Skin epidermis (tissue), 12 donors: ENCODE data around the gene RERG.
"Not testable (repeated sequence)": the region's sequence is repeated elsewhere in the genome, so short reads cannot be mapped to it uniquely, and the experiment has no call there.

Experiments used
- H3K27ac ChIP-seq, 21 experiments: fragments of 200-600 bp; sonication (generic) in 11 of 21; one replicate each; pipeline ENCODE4 v1.5.0; 2020; ENCODE audit warnings: mild to moderate bottlenecking in 3 of 21, inconsistent platforms in 2 of 21, moderate library complexity in 2 of 21
- H3K4me3 ChIP-seq, 7 experiments: fragments of 200-600 bp; sonication (generic) in 2 of 7; one replicate each; pipeline ENCODE4 v1.5.0; 2020; ENCODE audit warnings: inconsistent platforms in 2 of 7, mild to moderate bottlenecking in 2 of 7, moderate library complexity in 1 of 7

Gene RERG, protein sequence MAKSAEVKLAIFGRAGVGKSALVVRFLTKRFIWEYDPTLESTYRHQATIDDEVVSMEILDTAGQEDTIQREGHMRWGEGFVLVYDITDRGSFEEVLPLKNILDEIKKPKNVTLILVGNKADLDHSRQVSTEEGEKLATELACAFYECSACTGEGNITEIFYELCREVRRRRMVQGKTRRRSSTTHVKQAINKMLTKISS

DNA sequence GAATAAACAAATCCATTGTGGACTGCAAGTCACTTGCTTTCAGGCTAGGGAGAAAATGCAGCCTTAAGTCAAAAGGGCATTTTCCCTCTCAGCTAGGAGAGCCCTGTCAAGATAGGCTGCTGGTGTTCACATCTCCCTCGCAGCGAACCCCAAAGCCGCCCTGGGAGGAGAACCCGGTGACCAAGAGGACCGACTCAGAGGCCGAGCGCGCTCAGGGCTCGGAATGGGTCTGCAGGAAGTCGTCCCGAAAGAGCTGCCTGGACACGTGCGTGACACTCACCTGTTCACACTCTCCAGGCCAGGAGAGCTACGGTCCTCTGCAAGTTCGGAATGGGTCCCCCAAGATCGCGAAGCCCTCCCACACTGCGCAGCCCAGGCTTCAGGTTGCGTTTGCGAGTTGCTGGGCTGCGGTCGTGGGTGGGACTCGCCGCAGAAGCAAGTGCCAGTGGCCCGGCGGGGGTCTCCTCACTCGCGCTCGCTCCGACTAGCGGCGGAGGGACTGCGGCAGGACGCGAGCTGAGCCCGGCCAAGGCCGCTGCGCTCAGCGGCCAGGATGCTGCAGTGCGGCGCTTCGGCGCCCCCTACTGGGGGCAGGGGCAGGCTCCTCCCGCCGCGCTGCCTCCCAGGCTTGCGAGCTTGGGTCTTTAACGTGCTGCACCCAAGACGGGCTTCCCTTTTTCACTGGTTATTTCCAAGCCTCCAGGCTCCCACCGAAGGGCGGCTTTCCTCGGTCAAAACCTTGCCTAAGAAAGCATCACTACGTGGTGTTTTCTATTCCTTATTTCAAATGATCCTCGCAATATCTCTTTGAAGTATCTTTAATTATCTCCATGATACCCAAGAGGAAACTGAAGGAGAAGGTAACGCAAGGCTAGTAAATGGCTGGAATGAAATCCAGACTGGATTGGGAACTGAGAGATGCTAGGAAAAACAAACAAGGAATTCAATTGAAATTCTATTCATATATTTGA is at the start of gene RERG:
RERG (minus strand) TSS at position 503 of the 971 bp plus-strand sequence. CDS start 3,928 bp downstream, outside the sequence.
- Histone ChIP-seq H3K4me3 (peak within 1 kb of the TSS; percentile 11 to 55 (median 39)), H3K27ac (peak within 1 kb of the TSS in 18 of 21 experiments; percentile 22 to 74 (median 66))

DNA sequence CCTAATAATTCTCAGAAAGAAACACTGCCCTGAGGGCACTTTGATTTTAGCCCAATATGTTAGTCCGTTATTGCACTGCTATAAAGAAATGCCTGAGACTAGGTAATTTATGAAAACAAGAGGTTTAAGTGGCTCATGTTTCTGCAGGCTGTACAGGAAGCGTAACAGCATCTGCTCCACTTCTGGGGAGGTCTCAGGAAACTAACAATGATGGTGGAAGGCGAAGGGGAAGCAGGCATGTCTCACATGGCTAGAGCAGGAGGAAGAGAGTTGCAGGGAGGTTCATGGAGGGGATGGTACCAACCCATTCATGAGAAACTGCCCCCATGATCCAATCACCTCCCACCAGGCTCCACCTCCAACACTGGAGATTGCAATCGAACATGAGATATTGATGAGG is 49.4 kb upstream of the RERG start:
- no peak overlapping the region for H3K4me3 ChIP-seq
- no peak overlapping the region for H3K27ac ChIP-seq

DNA sequence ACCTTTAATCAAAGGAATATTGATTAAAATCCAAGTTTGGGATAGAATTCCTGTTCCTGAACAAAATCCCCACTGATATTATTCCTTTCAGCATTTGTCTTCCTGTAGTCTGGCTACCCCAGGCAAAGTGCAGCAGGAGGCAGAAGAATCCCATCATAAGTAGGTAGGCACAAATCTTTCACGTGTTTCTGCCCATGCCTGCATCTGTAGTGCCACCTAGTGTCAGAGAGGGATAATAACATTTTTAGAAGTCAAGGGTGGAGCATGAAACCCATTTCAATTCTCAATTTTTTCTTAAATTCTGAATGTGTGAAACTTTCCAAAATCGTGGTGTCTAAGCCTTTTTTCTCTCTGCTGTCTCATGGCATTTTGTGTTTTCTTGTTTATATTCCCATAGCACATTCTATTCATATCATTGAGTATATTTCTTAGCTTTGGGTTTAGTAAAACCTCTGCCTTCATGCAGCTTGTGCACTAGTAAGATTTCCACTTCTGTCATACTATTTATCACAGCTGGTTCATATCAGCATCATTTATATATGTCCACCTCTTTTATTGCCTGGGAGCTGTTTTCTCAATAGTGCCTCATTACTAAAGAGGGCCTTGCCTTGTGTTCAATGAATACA is 47.8 kb upstream of the RERG start:
- Histone ChIP-seq H3K4me3 (no peak overlapping the region), H3K27ac (no peak overlapping the region)

DNA sequence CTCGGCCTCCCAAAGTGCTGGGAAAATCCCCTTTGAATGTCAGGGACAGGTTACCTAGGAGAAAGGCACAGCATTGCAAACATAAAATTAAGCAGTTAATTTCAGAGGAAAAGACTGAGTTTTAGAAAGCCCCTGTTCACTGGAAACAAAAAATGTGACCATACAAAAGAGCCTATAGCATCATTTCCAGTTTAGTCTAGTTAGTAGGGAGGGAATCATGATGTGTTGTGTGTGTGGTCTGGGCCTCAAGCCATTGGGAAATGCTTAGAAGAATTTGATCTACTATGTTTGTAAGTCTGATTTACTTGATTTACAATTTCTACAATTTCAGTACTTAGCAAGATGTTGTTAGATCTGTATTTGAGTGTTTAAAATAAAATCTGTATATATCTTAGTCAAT is 47.1 kb upstream of the RERG start:
- Histone ChIP-seq H3K27ac (no peak overlapping the region), H3K4me3 (no peak overlapping the region)

DNA sequence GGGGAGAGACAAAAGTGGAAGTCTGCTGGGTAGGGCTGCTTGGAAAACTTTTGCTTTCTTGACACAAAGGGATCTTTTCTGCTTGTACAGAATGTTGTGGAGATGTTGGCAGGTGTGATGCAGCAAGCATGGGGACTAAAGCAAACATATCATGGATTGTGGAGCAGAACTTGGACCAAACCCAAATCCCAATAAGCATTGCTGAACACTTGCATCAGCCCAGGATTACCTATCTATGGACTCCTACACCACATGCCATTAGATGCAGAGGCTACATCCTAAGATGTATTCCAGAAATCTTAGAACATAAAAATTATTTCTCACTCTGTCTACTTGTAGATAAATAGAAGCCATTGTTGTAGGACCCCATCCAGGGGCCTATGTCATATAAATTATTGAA is 44.7 kb upstream of the RERG start:
- Histone ChIP-seq H3K4me3 (no peak overlapping the region), H3K27ac (no peak overlapping the region)

DNA sequence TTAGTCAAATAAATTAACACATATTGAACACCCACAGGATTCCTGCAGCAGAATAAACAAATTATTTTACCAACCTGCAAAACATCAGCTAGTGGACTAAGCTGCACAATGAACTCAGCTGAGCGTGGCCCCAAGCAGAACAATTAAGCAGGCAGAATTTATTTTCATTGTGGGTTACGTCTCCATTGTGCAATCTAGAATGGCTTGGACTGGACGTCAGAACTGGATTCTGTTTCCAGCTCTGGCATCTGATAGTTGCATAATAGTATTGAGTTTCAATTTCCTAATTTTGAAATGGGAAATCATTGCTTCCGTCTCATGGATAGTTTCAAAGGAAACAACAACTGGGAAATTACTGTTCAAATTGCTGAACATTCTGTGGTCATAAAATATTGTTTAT is 35.5 kb upstream of the RERG start:
- H3K4me3 ChIP-seq: no peak overlapping the region
- no peak overlapping the region for H3K27ac ChIP-seq

DNA sequence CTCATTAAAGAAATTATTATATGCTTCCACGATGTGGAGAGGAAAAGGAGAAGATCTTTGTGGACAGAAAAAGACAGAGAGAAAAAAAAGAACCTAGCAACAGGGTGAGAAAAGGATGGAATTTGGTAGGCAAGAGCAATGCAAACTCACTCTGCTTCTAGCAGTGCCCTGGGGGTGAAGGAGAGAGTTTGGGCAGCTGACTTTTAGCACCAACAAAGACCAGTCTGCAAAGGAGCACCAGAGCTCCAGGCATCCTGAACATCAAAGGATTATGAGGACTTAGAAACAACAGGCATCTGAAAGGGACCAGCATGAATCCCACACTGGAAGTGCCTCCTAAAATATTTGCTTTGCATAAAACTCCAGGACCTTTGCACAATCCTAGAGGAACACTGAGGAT is 32.8 kb upstream of the RERG start:
- H3K27ac ChIP-seq: no peak overlapping the region

DNA sequence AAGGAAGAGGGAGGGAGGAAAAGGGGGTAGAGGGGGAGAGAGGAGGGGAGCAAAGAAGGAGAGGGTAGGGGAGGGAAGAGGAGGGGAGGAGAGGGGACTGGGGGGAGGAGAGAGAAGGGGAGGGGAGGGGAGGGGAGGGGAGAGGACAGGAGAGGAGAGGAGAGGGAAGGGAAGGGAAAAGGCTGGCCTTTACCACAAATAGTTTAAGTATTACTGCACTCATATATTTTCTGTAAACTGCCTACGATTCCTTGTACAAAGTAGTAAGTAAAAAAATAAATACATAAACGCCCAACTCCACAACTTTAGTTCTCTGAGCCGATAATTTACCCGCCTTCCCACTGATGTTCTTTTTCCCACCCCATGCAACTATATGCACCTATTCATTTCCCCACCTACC is 23.7 kb upstream of the RERG start:
- no peak overlapping the region for H3K27ac ChIP-seq
- H3K4me3 ChIP-seq: no peak overlapping the region

More for the DNA sequence above, 32.8 kb upstream of the RERG start:
- H3K4me3 ChIP-seq: no peak overlapping the region

DNA sequence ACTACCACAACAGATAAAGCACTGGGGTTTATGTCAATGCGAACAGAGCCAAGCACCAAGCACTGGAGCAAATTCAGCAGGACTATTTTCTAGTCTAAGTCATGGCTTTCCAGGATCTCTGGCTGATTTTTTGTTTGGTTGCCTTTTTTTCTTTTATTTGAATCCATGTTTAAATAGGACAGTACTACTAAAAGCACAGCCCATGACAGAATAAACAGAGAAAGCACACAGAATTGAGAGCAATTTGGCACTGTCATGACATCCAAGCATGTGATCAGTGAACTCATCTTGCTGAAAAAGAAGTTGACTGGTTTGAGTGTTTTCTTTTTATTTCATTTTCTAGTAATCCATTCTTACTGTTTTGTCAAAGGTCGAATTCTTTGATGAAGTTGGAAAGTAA is 23.1 kb upstream of the RERG start:
- H3K4me3 ChIP-seq: no peak overlapping the region
- no peak overlapping the region for H3K27ac ChIP-seq

DNA sequence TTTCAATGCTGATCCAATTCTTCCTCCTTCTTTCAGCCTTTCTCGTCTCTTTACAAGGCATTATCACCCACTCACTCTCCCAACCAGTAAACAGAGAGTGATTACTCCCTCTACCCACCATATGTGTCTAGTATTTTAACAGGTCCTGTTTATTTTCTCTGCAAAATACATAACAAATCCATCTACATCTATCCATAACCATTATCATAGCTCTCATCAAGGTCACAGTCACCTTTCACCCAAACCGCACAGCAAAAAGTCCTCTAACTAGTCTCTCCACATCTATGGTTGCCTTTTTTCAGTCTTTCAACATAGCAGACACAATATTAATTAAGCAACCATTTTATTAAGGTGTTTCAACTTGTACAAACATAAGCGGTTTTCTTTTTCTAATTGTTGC is 21.9 kb upstream of the RERG start:
- H3K4me3 ChIP-seq: no peak overlapping the region
- no peak overlapping the region for H3K27ac ChIP-seq

DNA sequence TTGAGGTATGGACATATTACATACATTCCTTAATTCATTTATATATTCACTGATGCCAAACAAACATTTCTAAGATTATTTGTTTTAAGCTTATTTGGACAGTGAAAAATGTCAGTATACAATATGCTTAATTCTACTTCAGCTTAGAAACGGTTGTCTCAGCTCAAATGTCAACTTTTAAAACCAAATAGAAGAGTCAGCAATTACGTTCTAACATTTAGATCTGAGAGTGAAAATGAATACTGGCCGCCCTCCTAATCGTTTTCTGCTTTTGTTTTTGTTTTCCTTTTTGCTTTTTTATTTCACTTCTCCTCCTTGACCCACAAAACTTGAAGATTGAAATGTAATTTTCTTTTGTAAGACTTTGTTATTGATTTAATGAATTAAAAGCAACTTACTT is 19.7 kb upstream of the RERG start:
- Histone ChIP-seq H3K4me3 (no peak overlapping the region), H3K27ac (no peak overlapping the region)

DNA sequence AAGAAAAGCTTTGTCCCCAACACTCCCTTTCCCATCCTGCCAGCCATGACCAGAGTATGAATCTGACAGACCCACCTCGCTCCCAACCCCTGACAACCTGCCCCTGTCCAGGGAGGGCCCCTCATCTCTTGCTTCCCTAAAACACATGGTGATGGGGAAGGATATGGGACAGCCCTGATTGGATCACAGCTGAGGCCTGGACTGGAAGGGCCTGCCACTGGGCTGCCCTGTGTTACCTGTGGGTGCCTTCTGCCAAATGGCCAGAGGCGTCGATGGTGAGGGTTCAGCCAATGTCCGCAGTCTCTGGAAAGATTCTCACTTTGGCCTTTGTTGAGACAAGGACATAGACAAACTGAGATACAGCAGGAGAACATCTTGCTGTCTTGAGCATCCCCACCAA is 13.3 kb upstream of the RERG start:
- H3K27ac ChIP-seq: no peak overlapping the region

DNA sequence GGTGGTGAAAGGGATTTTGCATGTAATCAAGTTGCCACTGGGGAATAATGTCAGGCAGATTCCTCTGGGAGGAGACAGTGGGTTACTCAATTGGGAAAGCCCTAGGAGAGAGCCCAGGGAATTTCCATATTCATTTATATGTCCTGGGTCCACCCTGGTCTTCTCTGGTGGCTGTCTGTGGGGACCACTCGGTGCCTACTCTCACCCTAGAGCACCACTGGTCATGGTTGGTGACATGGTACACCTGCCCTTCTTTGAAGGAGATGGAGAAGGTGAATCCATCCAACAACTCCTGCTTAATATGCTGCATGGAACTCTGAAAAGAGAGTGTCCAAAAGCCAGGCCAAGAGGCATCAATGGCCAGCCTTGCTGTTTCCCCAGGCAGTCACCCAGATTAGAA is 12.8 kb upstream of the RERG start:
- Histone ChIP-seq H3K27ac (no peak overlapping the region), H3K4me3 (no peak overlapping the region)

More for the DNA sequence above, 13.3 kb upstream of the RERG start:
- no peak overlapping the region for H3K4me3 ChIP-seq

DNA sequence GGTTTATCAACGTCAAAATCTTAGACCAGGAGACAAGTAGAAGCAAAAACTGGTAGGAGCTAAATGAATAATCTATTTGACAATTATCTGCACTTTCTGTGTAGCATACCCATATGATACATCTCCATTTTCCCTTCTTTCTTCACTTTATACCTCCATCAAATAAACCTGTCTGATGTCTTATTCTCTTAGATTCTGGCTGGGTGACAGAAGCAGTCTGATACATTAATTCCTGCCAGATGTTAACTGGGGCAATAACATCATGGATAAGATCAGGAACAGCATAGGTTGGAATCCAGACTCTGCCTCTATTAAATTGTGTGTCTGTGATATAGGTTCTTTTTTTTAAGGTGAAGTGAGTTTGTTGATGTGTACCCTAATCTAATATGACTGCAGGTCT is 11.7 kb upstream of the RERG start:
- H3K27ac ChIP-seq: no peak overlapping the region
- H3K4me3 ChIP-seq: no peak overlapping the region

DNA sequence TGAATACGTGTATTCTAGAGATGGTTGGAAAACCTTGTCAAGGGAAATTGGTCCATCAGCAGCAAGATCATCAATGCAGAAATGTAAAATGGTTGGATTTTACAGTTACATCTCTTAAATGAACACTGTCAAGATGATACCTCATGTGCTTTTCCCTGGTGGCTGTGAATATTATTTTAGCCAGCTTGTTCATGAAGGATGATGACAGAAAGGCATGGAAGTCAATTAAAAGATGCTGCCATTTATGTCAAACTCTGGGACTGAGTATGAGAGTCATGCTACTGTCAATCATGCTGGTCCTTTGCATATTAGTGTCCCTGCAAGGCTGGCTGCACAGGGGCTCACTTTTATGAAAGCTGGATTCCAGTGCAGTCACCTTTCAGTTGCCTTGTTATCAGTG is 10.3 kb upstream of the RERG start:
- Histone ChIP-seq H3K27ac (no peak overlapping the region), H3K4me3 (no peak overlapping the region)

DNA sequence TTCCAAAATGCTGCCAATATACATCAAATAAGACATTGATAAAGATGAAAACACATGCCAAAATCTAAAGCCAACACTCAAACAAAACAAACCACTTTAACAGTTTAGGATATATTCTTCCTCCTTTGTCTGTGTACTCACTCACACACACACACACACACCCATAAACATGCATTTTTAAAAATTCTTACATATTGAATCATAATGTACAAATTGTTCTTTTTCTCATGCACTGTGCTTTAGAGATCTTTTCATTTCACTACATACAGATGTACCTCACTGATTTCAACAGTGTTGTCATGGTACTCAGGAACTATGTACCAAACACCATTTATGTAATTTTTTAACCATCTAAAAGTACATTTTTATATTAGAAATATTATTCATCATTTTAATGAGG is 9.5 kb upstream of the RERG start:
- H3K27ac ChIP-seq: no peak overlapping the region
- no peak overlapping the region for H3K4me3 ChIP-seq

DNA sequence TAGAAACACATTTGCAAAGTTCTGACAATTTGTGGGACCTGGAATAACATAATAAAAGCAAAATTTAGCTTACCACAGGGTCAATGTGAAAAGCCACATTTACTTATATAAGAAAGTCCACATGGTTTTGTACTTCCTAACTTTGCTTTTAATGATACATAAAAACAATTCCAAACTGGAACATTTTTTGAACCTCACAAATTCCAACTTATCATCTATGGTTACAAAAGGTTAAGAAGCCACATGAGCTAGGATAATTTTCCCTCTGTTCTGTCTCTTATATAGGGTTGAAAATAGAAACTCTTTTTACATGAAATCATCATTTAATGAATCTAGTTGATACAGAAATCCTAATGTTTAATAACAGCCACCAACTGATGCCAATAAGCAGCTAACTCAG is 8.9 kb upstream of the RERG start:
- no peak overlapping the region for H3K27ac ChIP-seq

DNA sequence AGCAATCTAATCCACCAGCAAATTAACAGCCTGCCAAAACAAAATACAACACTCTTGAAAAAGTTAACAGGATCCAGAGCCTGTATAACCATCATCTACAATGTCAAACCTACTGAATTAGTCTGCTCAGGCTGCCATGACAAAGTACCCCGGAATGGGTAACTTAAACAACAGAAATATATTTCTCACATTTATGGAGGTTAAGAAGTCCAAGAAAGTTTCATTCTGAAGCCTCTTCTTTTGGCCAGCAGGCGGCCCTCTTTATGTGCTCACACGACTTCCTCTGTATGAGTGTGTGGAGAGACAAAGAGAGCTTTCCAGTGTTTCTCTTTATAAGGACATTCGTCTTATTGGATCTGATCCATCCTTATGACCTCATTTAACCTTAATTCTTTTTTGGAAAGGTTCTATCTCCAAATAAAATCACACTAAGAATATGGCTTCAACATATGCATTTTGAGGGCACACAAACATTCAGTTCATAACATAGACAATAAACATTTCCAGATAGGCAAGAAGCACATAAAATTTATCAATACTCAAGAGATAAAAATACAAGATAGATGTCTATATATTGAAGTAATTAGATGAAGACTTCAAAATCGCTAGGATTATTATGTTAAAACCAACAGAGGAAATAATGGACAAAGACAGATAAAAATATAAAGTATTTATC is 5.9 kb upstream of the RERG start:
- Histone ChIP-seq H3K27ac (no peak overlapping the region), H3K4me3 (no peak overlapping the region)

More for the DNA sequence above, 8.9 kb upstream of the RERG start:
- H3K4me3 ChIP-seq: no peak overlapping the region

DNA sequence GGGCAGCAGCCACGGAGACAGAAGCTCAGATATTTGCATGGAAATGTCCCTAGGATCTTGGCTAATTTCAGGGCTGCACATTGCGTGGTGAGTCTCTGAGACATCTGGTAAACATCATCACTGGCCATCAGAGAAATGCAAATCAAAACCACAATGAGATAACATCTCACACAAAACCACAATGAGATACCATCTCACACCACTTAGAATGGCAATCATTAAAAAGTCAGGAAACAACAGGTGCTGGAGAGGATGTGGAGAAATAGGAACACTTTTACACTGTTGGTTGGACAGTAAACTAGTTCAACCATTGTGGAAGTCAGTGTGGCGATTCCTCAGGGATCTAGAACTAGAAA is 4.6 kb upstream of the RERG start:
- not testable (repeated sequence) for H3K4me3 ChIP-seq
- H3K27ac ChIP-seq: peak overlapping the region in 1 of 21 experiments; percentile 5

DNA sequence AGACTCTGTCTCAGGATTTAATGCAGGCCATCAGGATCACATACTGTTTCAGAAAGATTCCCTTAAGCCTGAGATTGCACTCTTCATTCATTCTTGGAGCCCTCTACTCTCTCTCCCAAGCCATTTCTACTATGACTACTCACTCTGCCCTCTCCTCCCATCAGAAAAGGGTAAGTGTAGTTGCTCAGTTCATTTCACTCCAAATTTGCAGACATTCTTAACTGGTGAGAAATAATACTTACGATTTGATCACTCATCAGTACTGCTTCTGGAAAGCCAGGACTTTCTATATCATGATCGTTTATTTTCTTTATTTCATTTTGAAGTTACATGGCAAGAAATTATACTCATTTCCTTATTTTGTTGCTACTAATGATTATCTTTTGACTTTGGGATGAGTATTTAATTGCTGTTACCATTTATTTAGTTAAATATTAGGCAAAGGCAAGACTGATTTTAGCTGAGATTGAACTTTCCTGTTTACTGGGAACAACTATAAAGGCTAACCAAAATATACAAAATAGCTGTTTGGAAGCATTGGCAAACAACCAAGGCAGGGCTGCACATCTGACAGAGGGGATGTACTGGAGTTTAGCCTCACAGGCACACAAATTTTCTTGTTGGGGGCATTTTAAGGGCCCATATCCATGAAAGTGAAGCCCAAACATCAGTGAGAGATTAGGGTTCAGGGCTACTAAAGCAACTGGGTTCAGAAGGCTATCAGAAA is 4.1 kb upstream of the RERG start:
- H3K27ac ChIP-seq: peak overlapping the region in 1 of 21 experiments; percentile 5

More for the DNA sequence above, 4.1 kb upstream of the RERG start:
- H3K4me3 ChIP-seq: no peak overlapping the region
